ENCODE measurements around the gene UBTFL1.

DNA sequence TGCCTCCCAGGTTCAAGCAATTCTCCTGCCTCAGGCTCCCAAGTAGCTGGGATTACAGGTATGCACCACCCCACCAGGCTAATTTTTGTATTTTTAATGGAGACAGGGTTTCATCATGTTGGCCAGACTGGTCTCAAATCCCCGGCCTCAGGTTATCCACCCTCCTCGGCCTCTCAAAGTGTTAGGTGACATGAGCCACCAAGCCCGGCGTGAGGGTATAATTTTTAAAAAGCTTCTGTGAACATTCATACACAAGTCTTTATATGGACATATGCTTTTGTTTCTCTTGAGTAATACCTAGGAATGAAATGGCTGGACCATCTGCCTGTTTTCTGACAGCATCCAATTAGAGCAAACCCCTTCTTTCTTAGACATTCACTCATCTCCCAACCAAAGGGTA, 34.4 kb downstream of the UBTFL1 start:
- TF ChIP-seq POLR2AphosphoS5 (IDR thresholded peaks at IDR 0.05), result no peak
- TF ChIP-seq, protein P1, sequence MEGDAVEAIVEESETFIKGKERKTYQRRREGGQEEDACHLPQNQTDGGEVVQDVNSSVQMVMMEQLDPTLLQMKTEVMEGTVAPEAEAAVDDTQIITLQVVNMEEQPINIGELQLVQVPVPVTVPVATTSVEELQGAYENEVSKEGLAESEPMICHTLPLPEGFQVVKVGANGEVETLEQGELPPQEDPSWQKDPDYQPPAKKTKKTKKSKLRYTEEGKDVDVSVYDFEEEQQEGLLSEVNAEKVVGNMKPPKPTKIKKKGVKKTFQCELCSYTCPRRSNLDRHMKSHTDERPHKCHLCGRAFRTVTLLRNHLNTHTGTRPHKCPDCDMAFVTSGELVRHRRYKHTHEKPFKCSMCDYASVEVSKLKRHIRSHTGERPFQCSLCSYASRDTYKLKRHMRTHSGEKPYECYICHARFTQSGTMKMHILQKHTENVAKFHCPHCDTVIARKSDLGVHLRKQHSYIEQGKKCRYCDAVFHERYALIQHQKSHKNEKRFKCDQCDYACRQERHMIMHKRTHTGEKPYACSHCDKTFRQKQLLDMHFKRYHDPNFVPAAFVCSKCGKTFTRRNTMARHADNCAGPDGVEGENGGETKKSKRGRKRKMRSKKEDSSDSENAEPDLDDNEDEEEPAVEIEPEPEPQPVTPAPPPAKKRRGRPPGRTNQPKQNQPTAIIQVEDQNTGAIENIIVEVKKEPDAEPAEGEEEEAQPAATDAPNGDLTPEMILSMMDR (IDR thresholded peaks at IDR 0.05; ENCODE audit: poor library complexity, severe bottlenecking), result no peak
- TF ChIP-seq, protein P2, sequence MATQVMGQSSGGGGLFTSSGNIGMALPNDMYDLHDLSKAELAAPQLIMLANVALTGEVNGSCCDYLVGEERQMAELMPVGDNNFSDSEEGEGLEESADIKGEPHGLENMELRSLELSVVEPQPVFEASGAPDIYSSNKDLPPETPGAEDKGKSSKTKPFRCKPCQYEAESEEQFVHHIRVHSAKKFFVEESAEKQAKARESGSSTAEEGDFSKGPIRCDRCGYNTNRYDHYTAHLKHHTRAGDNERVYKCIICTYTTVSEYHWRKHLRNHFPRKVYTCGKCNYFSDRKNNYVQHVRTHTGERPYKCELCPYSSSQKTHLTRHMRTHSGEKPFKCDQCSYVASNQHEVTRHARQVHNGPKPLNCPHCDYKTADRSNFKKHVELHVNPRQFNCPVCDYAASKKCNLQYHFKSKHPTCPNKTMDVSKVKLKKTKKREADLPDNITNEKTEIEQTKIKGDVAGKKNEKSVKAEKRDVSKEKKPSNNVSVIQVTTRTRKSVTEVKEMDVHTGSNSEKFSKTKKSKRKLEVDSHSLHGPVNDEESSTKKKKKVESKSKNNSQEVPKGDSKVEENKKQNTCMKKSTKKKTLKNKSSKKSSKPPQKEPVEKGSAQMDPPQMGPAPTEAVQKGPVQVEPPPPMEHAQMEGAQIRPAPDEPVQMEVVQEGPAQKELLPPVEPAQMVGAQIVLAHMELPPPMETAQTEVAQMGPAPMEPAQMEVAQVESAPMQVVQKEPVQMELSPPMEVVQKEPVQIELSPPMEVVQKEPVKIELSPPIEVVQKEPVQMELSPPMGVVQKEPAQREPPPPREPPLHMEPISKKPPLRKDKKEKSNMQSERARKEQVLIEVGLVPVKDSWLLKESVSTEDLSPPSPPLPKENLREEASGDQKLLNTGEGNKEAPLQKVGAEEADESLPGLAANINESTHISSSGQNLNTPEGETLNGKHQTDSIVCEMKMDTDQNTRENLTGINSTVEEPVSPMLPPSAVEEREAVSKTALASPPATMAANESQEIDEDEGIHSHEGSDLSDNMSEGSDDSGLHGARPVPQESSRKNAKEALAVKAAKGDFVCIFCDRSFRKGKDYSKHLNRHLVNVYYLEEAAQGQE (IDR thresholded peaks at IDR 0.05; ENCODE audit: borderline replicate concordance), result no peak

Data from neural cell (in vitro differentiated cells).